Activated CD4-positive, alpha-beta T cell treated with anti-CD3 and anti-CD28 coated beads, Interleukin-2, amount 10 ng/mL, durations not matched to agents 24 days and 14 days (primary cell): Measurements from ENCODE around the gene NFKBIZ. TPM values are rescaled to one million over a fixed set of nuclear protein-coding genes. Genes with fewer than 3 reads are reported as not detected.

Experiments
- DNase-seq: peaks from one replicate; pipeline ENCODE4 v3.0.0; 2022
- H3K27ac Mint-ChIP-seq: one replicate; pipeline ENCODE4 v1.8.0; 2022; ENCODE audit warnings: mild to moderate bottlenecking, mixed read lengths
- H3K27me3 Mint-ChIP-seq: one replicate; pipeline ENCODE4 v1.8.0; 2022; ENCODE audit warnings: mixed read lengths
- H3K36me3 Mint-ChIP-seq: one replicate; pipeline ENCODE4 v1.8.0; 2022; ENCODE audit warnings: low read depth, mild to moderate bottlenecking, mixed read lengths
- H3K4me1 Mint-ChIP-seq: one replicate; pipeline ENCODE4 v1.8.0; 2021; ENCODE audit warnings: mixed read lengths
- H3K4me3 Mint-ChIP-seq: one replicate; pipeline ENCODE4 v1.8.0; 2022; ENCODE audit warnings: mild to moderate bottlenecking, moderate library complexity, mixed read lengths
- H3K9me3 Mint-ChIP-seq: one replicate; pipeline ENCODE4 v1.8.0; 2021; ENCODE audit warnings: mixed read lengths
- intact Hi-C: fragments of 100-400 bp; cut with micrococcal nuclease; formaldehyde crosslinking; loops from one replicate; pipeline ENCODE4 v1.15.1; 2023
- total RNA-seq: library from RNA; stranded (reverse); gene quantifications from 2 replicates; pipeline ENCODE4 v1.2.3, GENCODE V29; 2022

Gene NFKBIZ, protein sequence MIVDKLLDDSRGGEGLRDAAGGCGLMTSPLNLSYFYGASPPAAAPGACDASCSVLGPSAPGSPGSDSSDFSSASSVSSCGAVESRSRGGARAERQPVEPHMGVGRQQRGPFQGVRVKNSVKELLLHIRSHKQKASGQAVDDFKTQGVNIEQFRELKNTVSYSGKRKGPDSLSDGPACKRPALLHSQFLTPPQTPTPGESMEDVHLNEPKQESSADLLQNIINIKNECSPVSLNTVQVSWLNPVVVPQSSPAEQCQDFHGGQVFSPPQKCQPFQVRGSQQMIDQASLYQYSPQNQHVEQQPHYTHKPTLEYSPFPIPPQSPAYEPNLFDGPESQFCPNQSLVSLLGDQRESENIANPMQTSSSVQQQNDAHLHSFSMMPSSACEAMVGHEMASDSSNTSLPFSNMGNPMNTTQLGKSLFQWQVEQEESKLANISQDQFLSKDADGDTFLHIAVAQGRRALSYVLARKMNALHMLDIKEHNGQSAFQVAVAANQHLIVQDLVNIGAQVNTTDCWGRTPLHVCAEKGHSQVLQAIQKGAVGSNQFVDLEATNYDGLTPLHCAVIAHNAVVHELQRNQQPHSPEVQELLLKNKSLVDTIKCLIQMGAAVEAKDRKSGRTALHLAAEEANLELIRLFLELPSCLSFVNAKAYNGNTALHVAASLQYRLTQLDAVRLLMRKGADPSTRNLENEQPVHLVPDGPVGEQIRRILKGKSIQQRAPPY
- 57.2 and 59.2 TPM in 2 replicates for total RNA-seq

DNA sequence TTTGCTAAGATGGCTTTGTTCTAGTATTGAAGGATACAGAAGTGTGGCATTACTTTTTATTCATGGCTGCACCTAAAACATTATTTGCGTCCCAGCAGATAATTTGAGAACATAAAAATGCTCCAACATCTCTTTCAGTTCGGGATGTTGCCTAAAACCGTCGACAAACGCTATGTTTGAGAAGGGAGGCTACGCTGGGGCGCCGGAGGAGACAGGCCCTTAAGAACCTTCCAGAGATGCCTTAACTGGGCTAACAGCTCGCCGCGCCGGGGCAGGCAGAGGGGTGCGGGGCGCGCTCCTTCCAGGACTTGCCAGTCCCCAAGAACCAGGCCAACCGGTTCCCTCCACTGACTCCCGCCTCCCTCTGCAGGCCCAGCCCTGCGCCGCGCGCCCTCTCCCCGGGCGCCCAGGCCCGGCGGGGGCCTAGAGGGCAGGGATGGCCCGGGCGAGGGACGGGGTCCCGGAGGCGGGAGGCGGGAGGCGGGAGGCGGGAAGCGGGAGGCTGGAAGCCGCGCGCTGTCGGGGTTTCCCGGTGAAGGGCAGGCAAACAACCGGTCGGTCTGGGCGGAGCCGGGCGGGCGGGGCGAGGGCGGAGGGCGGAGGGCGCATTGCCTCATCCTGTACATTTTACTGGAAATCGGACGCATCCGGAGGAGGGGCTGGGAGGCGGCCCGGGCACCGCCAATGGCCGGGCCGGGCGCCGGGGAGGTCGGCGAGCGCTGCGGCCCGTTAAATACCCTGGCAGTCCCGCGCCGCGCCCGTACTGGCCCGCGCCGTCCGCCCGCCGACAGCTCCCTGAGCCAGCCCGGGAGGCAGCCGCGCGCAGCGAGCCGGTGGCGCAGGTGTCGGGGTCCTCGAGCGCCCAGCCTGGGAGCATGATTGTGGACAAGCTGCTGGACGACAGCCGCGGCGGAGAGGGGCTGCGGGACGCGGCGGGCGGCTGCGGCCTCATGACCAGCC lies at the start of gene NFKBIZ:
TSS of gene NFKBIZ (plus strand) at position 761 of the 960 bp plus-strand sequence. CDS start at position 876, 115 bp downstream.
- intact Hi-C loops, result no loop called here
- H3K36me3 Mint-ChIP-seq, result peaks cover 54% of the 10 kb centered on the region
- H3K4me3 Mint-ChIP-seq, result peak within 1 kb of the TSS; percentile 97
- H3K27ac Mint-ChIP-seq, result peak within 1 kb of the TSS; percentile 100
- no peaks in the 10 kb centered on the region for H3K27me3 Mint-ChIP-seq
- peaks cover 14% of the 10 kb centered on the region for H3K9me3 Mint-ChIP-seq
- peaks cover 47% of the 10 kb centered on the region for H3K4me1 Mint-ChIP-seq
- peak; percentile 98 for DNase-seq

- intact Hi-C loops, result loop anchor here (5.0 to 10.0 kb wide), 3 partner anchors 104 to 736 kb away; no protein-coding TSS in a partner anchor
- H3K27ac Mint-ChIP-seq, result no peak overlapping the region
- DNase-seq, result no peak
- no peaks in the 10 kb centered on the region for H3K27me3 Mint-ChIP-seq
- H3K9me3 Mint-ChIP-seq, result peaks cover 2% of the 10 kb centered on the region
- no peak overlapping the region for H3K4me3 Mint-ChIP-seq
- H3K36me3 Mint-ChIP-seq, result peaks cover 32% of the 10 kb centered on the region
- peaks cover 16% of the 10 kb centered on the region for H3K4me1 Mint-ChIP-seq
Measured at GRCh38 chr3:101801174-101801573, 48.1 kb upstream of the NFKBIZ start.

GRCh38 chr3:101802179-101802578 lies 47.1 kb upstream of the NFKBIZ start:
- Mint-ChIP-seq H3K4me1 (peaks cover 12% of the 10 kb centered on the region), H3K9me3 (no peaks in the 10 kb centered on the region), H3K27me3 (no peaks in the 10 kb centered on the region), H3K36me3 (peaks cover 28% of the 10 kb centered on the region), H3K4me3 (no peak overlapping the region), H3K27ac (no peak overlapping the region)
- no peak for DNase-seq
- intact Hi-C loops, result loop anchor here (2.0 to 10.0 kb wide), 4 partner anchors 49 to 735 kb away; no protein-coding TSS in a partner anchor

GRCh38 chr3:101803173-101803782 lies 46.0 kb upstream of the NFKBIZ start:
- intact Hi-C loops, result loop anchor here (2.0 to 10.0 kb wide), 4 partner anchors 48 to 734 kb away; no protein-coding TSS in a partner anchor
- peak; percentile 90 for DNase-seq
- Mint-ChIP-seq H3K4me1 (peaks cover 16% of the 10 kb centered on the region), H3K27ac (peak overlapping the region; percentile 26), H3K36me3 (peaks cover 25% of the 10 kb centered on the region), H3K4me3 (no peak overlapping the region), H3K9me3 (no peaks in the 10 kb centered on the region), H3K27me3 (no peaks in the 10 kb centered on the region)

DNA sequence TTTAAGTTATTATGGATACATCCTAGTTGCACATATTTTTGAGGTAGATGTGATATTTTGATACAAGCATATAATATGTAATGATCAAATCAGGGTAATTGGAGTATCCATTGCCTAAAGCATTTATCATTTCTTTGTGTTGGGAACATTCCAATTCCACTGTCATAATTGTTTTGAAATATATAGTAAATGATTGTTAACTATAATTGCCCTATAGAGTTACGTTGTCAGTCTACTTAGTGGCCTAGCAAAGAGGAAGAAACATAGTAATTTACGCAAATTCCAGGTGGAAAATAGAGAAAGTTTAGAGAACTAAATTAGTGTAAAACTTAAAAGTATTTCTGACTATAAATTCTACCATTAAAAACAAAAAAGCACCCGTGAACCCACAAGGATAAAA lies 45.4 kb upstream of the NFKBIZ start:
- no peaks in the 10 kb centered on the region for H3K27me3 Mint-ChIP-seq
- no peak overlapping the region for H3K4me3 Mint-ChIP-seq
- H3K27ac Mint-ChIP-seq, result no peak overlapping the region
- no peak for DNase-seq
- H3K9me3 Mint-ChIP-seq, result no peaks in the 10 kb centered on the region
- intact Hi-C loops, result loop anchor here (2.0 to 10.0 kb wide), 4 partner anchors 47 to 733 kb away; no protein-coding TSS in a partner anchor
- H3K4me1 Mint-ChIP-seq, result peaks cover 17% of the 10 kb centered on the region
- peaks cover 25% of the 10 kb centered on the region for H3K36me3 Mint-ChIP-seq

DNA sequence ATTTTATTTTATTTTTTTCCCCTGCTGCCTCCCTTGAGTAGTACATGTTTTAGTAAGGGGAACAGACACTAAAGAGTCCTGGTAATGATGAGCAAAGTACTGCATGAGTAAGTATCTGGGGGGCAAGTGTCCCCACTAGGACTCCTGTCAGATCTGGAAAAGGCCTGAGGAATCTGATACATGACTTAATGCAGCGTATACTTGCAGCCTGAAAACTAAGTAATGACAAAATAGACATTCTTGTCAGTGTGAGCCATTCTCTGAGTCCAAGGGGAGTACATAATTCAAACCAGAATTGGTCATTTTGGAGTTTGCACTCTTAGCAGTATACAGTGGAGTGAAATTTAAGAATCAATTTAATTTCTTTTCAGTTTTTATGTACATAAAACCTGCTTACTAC lies 42.8 kb upstream of the NFKBIZ start:
- no peak for DNase-seq

GRCh38 chr3:101807888-101808287 lies 41.4 kb upstream of the NFKBIZ start:
- Mint-ChIP-seq H3K4me3 (no peak overlapping the region), H3K36me3 (peaks cover 18% of the 10 kb centered on the region), H3K27ac (no peak overlapping the region), H3K27me3 (no peaks in the 10 kb centered on the region), H3K4me1 (peaks cover 39% of the 10 kb centered on the region), H3K9me3 (no peaks in the 10 kb centered on the region)
- intact Hi-C loops, result loop anchor here (2.0 to 10.0 kb wide), 3 partner anchors 19 to 567 kb away; no protein-coding TSS in a partner anchor
- DNase-seq, result no peak

More for the DNA sequence above, 42.8 kb upstream of the NFKBIZ start:
- Mint-ChIP-seq H3K27me3 (no peaks in the 10 kb centered on the region), H3K4me1 (peaks cover 35% of the 10 kb centered on the region), H3K36me3 (peaks cover 22% of the 10 kb centered on the region), H3K27ac (no peak overlapping the region), H3K9me3 (no peaks in the 10 kb centered on the region), H3K4me3 (no peak overlapping the region)
- intact Hi-C loops, result loop anchor here (10.0 kb wide), 1 partner anchor 568 kb away; no protein-coding TSS in a partner anchor

- intact Hi-C loops, result loop anchor here (1.0 to 10.0 kb wide), 5 partner anchors 17 to 565 kb away; no protein-coding TSS in a partner anchor
- peaks cover 37% of the 10 kb centered on the region for H3K4me1 Mint-ChIP-seq
- H3K4me3 Mint-ChIP-seq, result no peak overlapping the region
- H3K27ac Mint-ChIP-seq, result peak overlapping the region; percentile 36
- no peaks in the 10 kb centered on the region for H3K9me3 Mint-ChIP-seq
- peaks cover 10% of the 10 kb centered on the region for H3K36me3 Mint-ChIP-seq
- H3K27me3 Mint-ChIP-seq, result no peaks in the 10 kb centered on the region
- DNase-seq, result peak; percentile 80
Measured at GRCh38 chr3:101809178-101810021, 39.9 kb upstream of the NFKBIZ start.

GRCh38 chr3:101810022-101810418 lies 39.3 kb upstream of the NFKBIZ start:
- intact Hi-C loops, result loop anchor here (5.0 kb wide), 1 partner anchor 177 kb away; no protein-coding TSS in a partner anchor
- H3K27ac Mint-ChIP-seq, result no peak overlapping the region
- DNase-seq, result no peak
- H3K9me3 Mint-ChIP-seq, result no peaks in the 10 kb centered on the region
- H3K36me3 Mint-ChIP-seq, result peaks cover 8% of the 10 kb centered on the region
- H3K27me3 Mint-ChIP-seq, result no peaks in the 10 kb centered on the region
- no peak overlapping the region for H3K4me3 Mint-ChIP-seq
- H3K4me1 Mint-ChIP-seq, result peaks cover 41% of the 10 kb centered on the region

- no peak overlapping the region for H3K4me3 Mint-ChIP-seq
- no peak overlapping the region for H3K27ac Mint-ChIP-seq
- peaks cover 40% of the 10 kb centered on the region for H3K4me1 Mint-ChIP-seq
- intact Hi-C loops, result loop anchor here (5.0 kb wide), 1 partner anchor 175 kb away; no protein-coding TSS in a partner anchor
- no peak for DNase-seq
- H3K36me3 Mint-ChIP-seq, result peaks cover 8% of the 10 kb centered on the region
- no peaks in the 10 kb centered on the region for H3K9me3 Mint-ChIP-seq
- no peaks in the 10 kb centered on the region for H3K27me3 Mint-ChIP-seq
Measured at GRCh38 chr3:101811875-101812274, 37.4 kb upstream of the NFKBIZ start.

GRCh38 chr3:101812895-101813294 lies 36.4 kb upstream of the NFKBIZ start:
- peaks cover 39% of the 10 kb centered on the region for H3K4me1 Mint-ChIP-seq
- no peaks in the 10 kb centered on the region for H3K9me3 Mint-ChIP-seq
- H3K36me3 Mint-ChIP-seq, result peaks cover 16% of the 10 kb centered on the region
- no peak for DNase-seq
- H3K27ac Mint-ChIP-seq, result peak overlapping the region; percentile 43
- H3K27me3 Mint-ChIP-seq, result no peaks in the 10 kb centered on the region
- intact Hi-C loops, result loop anchor here (1.0 to 5.0 kb wide), 4 partner anchors 15 to 412 kb away; no protein-coding TSS in a partner anchor
- H3K4me3 Mint-ChIP-seq, result no peak overlapping the region
